Kidney (tissue), 14 donors: Measurements from ENCODE around the gene TRIM71. TPM values are rescaled to one million over a fixed set of nuclear protein-coding genes. Genes with fewer than 3 reads are reported as not detected.

ENCODE experiments used
- DNase-seq, 5 donors: peaks; one replicate each; pipeline ENCODE4 v3.0.0-alpha.2; 2013 to 2020
- FAIRE-seq: peaks from 2 replicates; lab custom pipeline; 2012; peaks lifted over from hg19 to GRCh38; lab: Jason Lieb, UNC
- H3K27ac ChIP-seq, 2 donors: one replicate each; pipeline ENCODE4 v1.7.0; 2013; ENCODE audit warnings: low read depth in 2 of 2, low read length in 2 of 2, inconsistent platforms in 1 of 2
- H3K27me3 ChIP-seq: one replicate; pipeline ENCODE4 v1.7.1; 2013; ENCODE audit warnings: low read length, inconsistent platforms; ENCODE audit not compliant: control insufficient read depth, insufficient read depth
- H3K36me3 ChIP-seq, 3 donors: one replicate each; pipeline versions ENCODE4 v1.7.0 to v1.7.1; 2013; ENCODE audit warnings: low read length in 3 of 3, control low read depth in 1 of 3, inconsistent platforms in 1 of 3; ENCODE audit not compliant: insufficient read depth in 3 of 3, control insufficient read depth in 2 of 3
- H3K4me1 ChIP-seq, 3 donors: one replicate each; pipeline versions ENCODE4 v1.7.0 to v1.7.1; 2013; ENCODE audit warnings: low read length in 3 of 3, inconsistent platforms in 1 of 3, low read depth in 1 of 3; ENCODE audit not compliant: control insufficient read depth in 2 of 3, insufficient read depth in 2 of 3
- H3K4me3 ChIP-seq, 3 donors: one replicate each; pipeline versions ENCODE4 v1.7.0 to v1.8.1; 2013; ENCODE audit warnings: low read length in 3 of 3, control low read depth in 1 of 3, inconsistent platforms in 1 of 3
- H3K9ac ChIP-seq, 3 donors: one replicate each; pipeline versions ENCODE4 v1.7.0 to v1.7.1; 2013; ENCODE audit warnings: low read length in 3 of 3, control low read depth in 1 of 3, inconsistent platforms in 1 of 3
- H3K9me3 ChIP-seq, 3 donors: one replicate each; pipeline versions ENCODE4 v1.7.0 to v1.7.1; 2013; ENCODE audit warnings: low read length in 3 of 3, control low read depth in 1 of 3, inconsistent platforms in 1 of 3; ENCODE audit not compliant: control insufficient read depth in 2 of 3, insufficient read depth in 1 of 3
- intact Hi-C: fragments of 100-400 bp; cut with DNase I; formaldehyde crosslinking; loops from one replicate; pipeline ENCODE4 v1.11.1; 2022
- polyA plus RNA-seq: library from polyadenylated mRNA; stranded (reverse); fragments of 350-450 nt; fragmentation: Illumina TruSeq; extraction: RNeasy Lipid Tissue Mini Kit (QIAGEN cat#74804); gene quantifications from one replicate; pipeline ENCODE4 v1.2.3, GENCODE V29; 2014; ENCODE audit warnings: low read depth, low replicate concordance; ENCODE audit not compliant: insufficient read depth
- total RNA-seq: library from RNA; stranded (reverse); fragmentation: NEBNext Ultra II Directional; extraction: Animal tissue kit (Norgen Biotek cat#: 25700); gene quantifications from one replicate; pipeline ENCODE4 v1.2.1, GENCODE V29; 2021
- TF ChIP-seq, protein P1 (sequence below): IDR thresholded peaks from 3 replicates; pipeline ENCODE4 v1.5.1; 2012; ENCODE audit warnings: mild to moderate bottlenecking, moderate library complexity, borderline replicate concordance; ENCODE audit not compliant: insufficient read depth; ENCODE audit errors: extremely low read depth
- donor health status: control.
- donor health status: control.
- donor health status: control.
- donor health status: control.
- donor health status: control.
- donor health status: DM: yes; HTN: yes; CAD: no.
- donor health status: Normal renal cell carcinoma (clear cell type).

TRIM71 gene
- total and polyA plus RNA-seq, 2 donors from 2014 or later = 0.92 to 1.2 TPM

DNA sequence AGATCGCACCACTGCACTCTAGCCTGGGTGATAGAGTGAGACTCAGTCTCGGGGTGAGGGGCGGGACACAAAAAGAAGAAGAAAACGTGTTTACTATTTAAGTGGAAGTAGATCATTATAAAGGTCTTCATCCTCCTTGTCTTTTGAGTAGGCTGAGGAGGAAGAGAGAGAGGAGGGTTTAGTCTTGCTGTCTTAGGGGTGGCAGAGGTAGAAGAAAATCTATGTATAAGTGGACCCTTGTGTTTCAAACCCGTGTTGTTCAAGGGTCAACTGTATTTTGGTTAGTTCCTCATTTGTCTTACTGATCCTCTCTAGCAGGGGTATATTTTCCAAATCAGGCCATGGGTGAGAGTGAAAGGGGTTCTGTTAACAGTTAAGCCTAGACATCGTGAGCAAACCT lies 40.1 kb downstream of the TRIM71 start:
- no peak for DNase-seq

DNA sequence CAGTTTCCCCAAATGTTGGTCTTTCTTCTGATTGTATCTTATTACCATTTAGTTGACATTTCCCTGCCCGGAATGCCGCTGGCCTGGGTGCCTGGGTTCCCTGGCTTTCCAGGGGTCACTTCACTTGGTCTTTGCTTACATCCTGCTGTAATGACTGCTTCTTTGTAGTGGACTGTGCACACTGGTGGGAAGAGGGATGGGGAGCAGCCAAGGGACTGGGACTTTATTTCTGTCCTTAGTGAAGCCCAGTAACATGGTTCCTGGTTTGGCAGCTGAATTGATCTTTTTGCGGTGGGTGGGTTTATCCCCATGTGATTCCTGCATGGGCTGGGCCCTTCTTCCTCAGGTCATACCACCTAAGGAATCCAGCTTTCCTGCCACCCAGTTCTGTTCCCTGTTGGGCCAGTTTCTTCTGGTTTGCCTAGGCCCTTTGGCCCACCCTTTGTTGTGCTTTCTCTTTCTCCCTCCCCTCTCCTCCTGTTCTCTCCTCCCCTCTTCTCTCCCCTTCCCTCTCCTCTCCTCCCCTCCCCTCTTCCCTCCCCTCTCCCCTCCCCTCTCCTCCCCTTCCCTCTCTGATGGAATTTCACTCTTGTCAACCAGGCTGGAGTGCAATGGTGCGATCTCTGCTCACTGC lies 41.9 kb downstream of the TRIM71 start:
- H3K27me3 ChIP-seq = no peaks in the 10 kb centered on the region
- intact Hi-C loops = no loop called here
- FAIRE-seq (no peak), DNase-seq (no peak)
- TF ChIP-seq, protein P1, sequence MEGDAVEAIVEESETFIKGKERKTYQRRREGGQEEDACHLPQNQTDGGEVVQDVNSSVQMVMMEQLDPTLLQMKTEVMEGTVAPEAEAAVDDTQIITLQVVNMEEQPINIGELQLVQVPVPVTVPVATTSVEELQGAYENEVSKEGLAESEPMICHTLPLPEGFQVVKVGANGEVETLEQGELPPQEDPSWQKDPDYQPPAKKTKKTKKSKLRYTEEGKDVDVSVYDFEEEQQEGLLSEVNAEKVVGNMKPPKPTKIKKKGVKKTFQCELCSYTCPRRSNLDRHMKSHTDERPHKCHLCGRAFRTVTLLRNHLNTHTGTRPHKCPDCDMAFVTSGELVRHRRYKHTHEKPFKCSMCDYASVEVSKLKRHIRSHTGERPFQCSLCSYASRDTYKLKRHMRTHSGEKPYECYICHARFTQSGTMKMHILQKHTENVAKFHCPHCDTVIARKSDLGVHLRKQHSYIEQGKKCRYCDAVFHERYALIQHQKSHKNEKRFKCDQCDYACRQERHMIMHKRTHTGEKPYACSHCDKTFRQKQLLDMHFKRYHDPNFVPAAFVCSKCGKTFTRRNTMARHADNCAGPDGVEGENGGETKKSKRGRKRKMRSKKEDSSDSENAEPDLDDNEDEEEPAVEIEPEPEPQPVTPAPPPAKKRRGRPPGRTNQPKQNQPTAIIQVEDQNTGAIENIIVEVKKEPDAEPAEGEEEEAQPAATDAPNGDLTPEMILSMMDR = no peak
- peaks cover 0 to 13% (median 7%) of the 10 kb centered on the region in 3 donors for H3K4me1 ChIP-seq
- no peak overlapping the region for H3K27ac ChIP-seq
- no peak overlapping the region for H3K9ac ChIP-seq
- no peak overlapping the region for H3K4me3 ChIP-seq
- H3K36me3 ChIP-seq = no peaks in the 10 kb centered on the region
- no peaks in the 10 kb centered on the region for H3K9me3 ChIP-seq

More for the DNA sequence above, 40.1 kb downstream of the TRIM71 start:
- H3K9me3 ChIP-seq = no peaks in the 10 kb centered on the region
- FAIRE-seq = no peak
- H3K27me3 ChIP-seq = no peaks in the 10 kb centered on the region
- H3K4me1 ChIP-seq = peaks cover 0 to 13% (median 4%) of the 10 kb centered on the region in 3 donors
- intact Hi-C loops = no loop called here
- H3K9ac ChIP-seq = peak overlapping the region in 1 of 3 donors; percentile 0
- no peak overlapping the region for H3K4me3 ChIP-seq
- TF ChIP-seq, protein P1 = no peak
- H3K36me3 ChIP-seq = no peaks in the 10 kb centered on the region
- no peak overlapping the region for H3K27ac ChIP-seq

DNA sequence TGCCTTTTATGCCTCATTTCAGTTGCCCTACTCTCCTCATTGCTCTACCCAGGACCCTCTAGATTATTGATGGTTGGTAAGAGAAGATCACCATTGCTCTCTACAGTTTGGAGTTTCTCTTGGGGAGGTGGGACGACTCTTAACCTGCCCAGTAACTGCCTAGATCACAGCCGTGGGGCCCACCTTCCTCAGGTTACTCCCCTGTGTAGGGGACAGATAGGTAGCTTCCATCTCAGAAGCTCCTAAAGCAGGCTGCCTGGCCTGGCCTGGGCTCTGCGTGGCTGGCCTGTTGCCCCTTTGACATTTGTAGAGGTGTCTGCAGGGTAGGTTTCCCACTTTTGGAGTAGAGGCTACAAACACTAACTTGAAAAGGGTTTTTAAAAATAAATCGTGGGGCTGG lies 42.7 kb downstream of the TRIM71 start:
- TF ChIP-seq, protein P1 = no peak
- no peak for FAIRE-seq
- no peak for DNase-seq

More for the DNA sequence above, 42.7 kb downstream of the TRIM71 start:
- intact Hi-C loops = no loop called here
- H3K4me3 ChIP-seq = no peak overlapping the region
- H3K36me3 ChIP-seq = no peaks in the 10 kb centered on the region
- H3K27ac ChIP-seq = no peak overlapping the region
- H3K9ac ChIP-seq = no peak overlapping the region
- no peaks in the 10 kb centered on the region for H3K9me3 ChIP-seq
- no peaks in the 10 kb centered on the region for H3K27me3 ChIP-seq
- peaks cover 0 to 13% (median 7%) of the 10 kb centered on the region in 3 donors for H3K4me1 ChIP-seq
